Mesothelial cell of epicardium (in vitro differentiated cells): ENCODE measurements around the gene PXN. TPM values are rescaled to one million over a fixed set of nuclear protein-coding genes. Genes with fewer than 3 reads are reported as not detected.

Experiments
- DNase-seq, 2 experiments: peaks; one replicate each; pipeline ENCODE4 v3.0.0; 2021; ENCODE audit warnings: low spot score in 2 of 2; ENCODE audit not compliant: unreplicated experiment in 2 of 2
- H3K27ac Mint-ChIP-seq: 2 replicates; pipeline ENCODE4 v1.8.0; 2021; ENCODE audit warnings: mixed read lengths
- H3K27me3 Mint-ChIP-seq: 2 replicates; pipeline ENCODE4 v1.8.0; 2021; ENCODE audit warnings: low read depth, mixed read lengths
- H3K36me3 Mint-ChIP-seq: 2 replicates; pipeline ENCODE4 v1.8.0; 2021; ENCODE audit warnings: mixed read lengths
- H3K4me1 Mint-ChIP-seq: 2 replicates; pipeline ENCODE4 v1.8.0; 2021; ENCODE audit warnings: mixed read lengths
- H3K4me3 Mint-ChIP-seq: 2 replicates; pipeline ENCODE4 v1.8.0; 2021; ENCODE audit warnings: mild to moderate bottlenecking, moderate library complexity, mixed read lengths
- H3K9me3 Mint-ChIP-seq: 2 replicates; pipeline ENCODE4 v1.8.0; 2021; ENCODE audit warnings: mixed read lengths
- total RNA-seq: library from RNA; stranded (reverse); gene quantifications from 3 replicates; pipeline ENCODE4 v1.2.1, GENCODE V29; 2021
- TF ChIP-seq, protein P1 (sequence below): fragments of 200-600 bp; sonication (generic); IDR thresholded peaks from one replicate; pipeline ENCODE4 v1.5.0; 2021; ENCODE audit warnings: antibody characterized with exemption; ENCODE audit not compliant: unreplicated experiment

Gene PXN
- total RNA-seq, 1 donor from 2014 or later, result 117 TPM

DNA sequence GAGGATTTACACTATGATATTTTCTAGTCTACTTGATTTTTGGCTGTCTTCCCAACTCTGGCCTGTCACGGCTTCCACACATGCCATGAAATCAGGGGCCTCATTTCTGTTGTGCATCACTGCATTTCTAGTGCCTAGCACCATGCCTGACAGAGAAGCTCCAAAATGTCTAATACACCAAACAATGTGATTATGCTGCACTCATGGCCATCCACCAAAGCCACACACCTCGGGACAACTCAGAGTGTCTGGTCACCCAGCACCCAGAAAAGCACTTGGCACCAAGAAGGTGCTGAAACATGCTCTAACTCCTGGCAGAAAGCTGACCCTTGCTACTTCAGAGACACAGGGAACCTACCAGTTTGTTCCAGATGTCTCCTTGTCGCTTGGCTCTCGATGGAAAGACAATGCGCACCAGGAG lies 82.3 kb downstream of the PXN start:
- no peaks in the 10 kb centered on the region for H3K27me3 Mint-ChIP-seq
- H3K9me3 Mint-ChIP-seq, result no peaks in the 10 kb centered on the region
- DNase-seq, result no peak
- no peaks in the 10 kb centered on the region for H3K4me1 Mint-ChIP-seq
- H3K4me3 Mint-ChIP-seq, result no peak overlapping the region
- TF ChIP-seq, protein P1, sequence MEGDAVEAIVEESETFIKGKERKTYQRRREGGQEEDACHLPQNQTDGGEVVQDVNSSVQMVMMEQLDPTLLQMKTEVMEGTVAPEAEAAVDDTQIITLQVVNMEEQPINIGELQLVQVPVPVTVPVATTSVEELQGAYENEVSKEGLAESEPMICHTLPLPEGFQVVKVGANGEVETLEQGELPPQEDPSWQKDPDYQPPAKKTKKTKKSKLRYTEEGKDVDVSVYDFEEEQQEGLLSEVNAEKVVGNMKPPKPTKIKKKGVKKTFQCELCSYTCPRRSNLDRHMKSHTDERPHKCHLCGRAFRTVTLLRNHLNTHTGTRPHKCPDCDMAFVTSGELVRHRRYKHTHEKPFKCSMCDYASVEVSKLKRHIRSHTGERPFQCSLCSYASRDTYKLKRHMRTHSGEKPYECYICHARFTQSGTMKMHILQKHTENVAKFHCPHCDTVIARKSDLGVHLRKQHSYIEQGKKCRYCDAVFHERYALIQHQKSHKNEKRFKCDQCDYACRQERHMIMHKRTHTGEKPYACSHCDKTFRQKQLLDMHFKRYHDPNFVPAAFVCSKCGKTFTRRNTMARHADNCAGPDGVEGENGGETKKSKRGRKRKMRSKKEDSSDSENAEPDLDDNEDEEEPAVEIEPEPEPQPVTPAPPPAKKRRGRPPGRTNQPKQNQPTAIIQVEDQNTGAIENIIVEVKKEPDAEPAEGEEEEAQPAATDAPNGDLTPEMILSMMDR, result no peak
- no peak overlapping the region for H3K27ac Mint-ChIP-seq
- H3K36me3 Mint-ChIP-seq, result peaks cover 38% of the 10 kb centered on the region

DNA sequence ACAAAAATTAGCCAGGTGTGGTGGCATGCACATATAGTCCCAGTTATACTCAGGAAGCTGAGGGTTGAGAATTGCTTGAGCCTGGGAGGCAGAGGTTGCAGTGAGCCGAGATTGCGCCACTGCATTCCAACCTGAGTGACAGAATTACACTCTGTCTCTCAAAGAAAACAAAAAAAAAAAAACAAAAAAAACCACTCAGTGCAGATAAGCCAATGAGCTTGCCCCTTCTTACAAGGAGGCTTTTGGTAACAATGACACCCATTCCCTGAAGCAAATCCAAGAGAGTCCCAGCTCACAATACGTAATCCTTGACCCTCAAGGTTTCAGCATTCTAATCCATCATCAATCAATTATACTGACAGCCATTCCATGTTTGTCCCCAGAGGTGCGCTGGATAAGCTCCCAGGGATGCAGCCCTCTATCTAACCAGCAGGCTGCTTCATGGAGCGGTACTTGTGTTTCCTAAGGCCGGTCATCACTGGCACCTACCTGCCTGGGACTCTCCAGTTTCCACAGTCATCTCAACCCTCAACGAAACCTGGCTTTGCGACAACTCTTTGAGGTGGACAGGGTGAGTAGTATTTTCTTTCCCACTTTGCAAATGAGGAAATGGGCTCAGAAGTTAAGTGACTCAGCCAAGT lies 83.4 kb downstream of the PXN start:
- TF ChIP-seq, protein P1, result no peak
- no peaks in the 10 kb centered on the region for H3K4me1 Mint-ChIP-seq
- no peaks in the 10 kb centered on the region for H3K9me3 Mint-ChIP-seq
- H3K27me3 Mint-ChIP-seq, result no peaks in the 10 kb centered on the region
- no peak for DNase-seq
- no peak overlapping the region for H3K4me3 Mint-ChIP-seq
- no peak overlapping the region for H3K27ac Mint-ChIP-seq
- H3K36me3 Mint-ChIP-seq, result peaks cover 44% of the 10 kb centered on the region

DNA sequence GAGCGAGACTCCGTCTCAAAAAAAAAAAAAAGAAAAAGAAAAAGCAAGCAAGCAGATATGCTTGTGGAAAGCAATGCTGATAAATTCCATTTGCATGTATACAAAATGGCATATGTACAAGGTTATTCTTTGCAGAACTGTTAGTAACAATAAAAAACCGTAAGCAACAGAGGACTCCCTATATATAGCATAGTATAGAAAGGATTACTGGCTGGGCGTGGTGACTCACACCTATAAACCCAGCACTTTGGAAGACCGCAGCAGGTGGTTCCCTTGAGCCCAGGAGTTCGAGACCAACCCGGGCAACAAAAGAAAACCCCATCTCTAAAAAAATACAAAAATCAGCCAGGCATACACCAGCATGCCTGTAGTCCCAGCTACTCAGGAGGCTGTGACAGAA lies 84.6 kb downstream of the PXN start:
- TF ChIP-seq, protein P1, result no peak
- no peaks in the 10 kb centered on the region for H3K27me3 Mint-ChIP-seq
- H3K27ac Mint-ChIP-seq, result no peak overlapping the region
- H3K36me3 Mint-ChIP-seq, result peaks cover 38% of the 10 kb centered on the region
- no peaks in the 10 kb centered on the region for H3K9me3 Mint-ChIP-seq
- H3K4me1 Mint-ChIP-seq, result no peaks in the 10 kb centered on the region
- no peak for DNase-seq
- H3K4me3 Mint-ChIP-seq, result no peak overlapping the region

DNA sequence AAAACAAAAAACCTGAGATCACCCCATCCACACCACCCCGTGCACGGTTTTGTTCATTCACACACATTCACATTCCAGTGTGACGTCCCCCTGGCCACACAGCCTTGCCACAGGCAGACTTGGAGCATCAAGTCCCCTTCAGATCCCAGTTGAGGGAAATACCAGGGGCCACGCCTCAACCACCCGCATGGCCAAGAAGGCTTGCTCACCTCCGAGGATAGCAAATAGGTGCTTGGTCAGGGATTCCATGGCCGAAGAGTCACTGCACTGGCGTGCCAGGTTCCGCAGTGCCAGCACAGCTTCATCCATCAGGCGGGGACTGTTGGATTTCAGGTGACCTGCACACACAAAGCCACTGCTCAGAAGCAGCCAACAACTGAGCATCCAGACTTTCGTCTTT lies 90.0 kb downstream of the PXN start:
- Mint-ChIP-seq H3K4me1 (no peaks in the 10 kb centered on the region), H3K4me3 (no peak overlapping the region), H3K27me3 (no peaks in the 10 kb centered on the region), H3K9me3 (no peaks in the 10 kb centered on the region), H3K27ac (no peak overlapping the region), H3K36me3 (peaks cover 49% of the 10 kb centered on the region)
- DNase-seq, result no peak
- TF ChIP-seq, protein P1, result no peak

DNA sequence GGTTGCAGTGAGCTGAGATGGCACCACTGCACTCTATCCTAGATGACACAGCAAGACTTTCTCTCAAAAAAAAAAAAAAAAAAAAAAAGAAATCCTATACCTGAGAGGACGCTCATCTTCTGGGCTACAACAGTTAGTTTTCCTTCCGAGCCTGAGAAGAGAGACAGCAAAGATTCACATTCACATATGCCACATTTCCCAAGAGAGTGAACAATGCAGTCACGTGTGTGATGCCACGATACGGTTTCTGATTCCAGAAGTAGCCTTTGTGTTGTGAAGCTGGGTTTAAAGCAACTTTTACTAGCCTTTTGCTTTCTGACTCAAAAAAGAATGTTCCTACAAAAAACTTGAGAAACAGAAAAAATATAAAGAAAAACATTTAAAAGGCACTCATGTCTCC lies 90.5 kb downstream of the PXN start:
- TF ChIP-seq, protein P1, result no peak
- Mint-ChIP-seq H3K9me3 (no peaks in the 10 kb centered on the region), H3K27me3 (no peaks in the 10 kb centered on the region), H3K4me3 (no peak overlapping the region), H3K4me1 (no peaks in the 10 kb centered on the region), H3K27ac (no peak overlapping the region), H3K36me3 (peaks cover 50% of the 10 kb centered on the region)
- no peak for DNase-seq

DNA sequence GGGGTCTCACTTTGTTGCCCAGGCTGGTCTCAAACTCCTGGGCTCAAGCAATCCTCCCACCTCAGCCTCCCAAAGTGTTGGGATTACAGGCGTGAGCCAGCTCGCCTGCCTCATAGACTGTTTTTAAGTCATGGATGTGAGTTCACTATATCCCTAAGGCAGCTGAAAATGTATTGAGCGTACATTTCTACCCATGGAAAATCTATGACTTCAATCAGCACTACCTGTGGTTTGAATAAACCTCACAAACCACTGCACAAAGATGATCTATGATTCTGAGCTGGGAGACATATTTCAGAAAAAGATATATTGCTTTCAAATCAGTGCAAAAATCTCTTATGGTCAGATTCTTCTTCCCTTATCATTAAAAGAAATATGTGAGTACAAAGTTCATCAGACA lies 93.5 kb downstream of the PXN start:
- TF ChIP-seq, protein P1, result no peak
- no peak overlapping the region for H3K4me3 Mint-ChIP-seq
- H3K9me3 Mint-ChIP-seq, result no peaks in the 10 kb centered on the region
- no peak for DNase-seq
- no peaks in the 10 kb centered on the region for H3K27me3 Mint-ChIP-seq
- no peaks in the 10 kb centered on the region for H3K4me1 Mint-ChIP-seq
- H3K36me3 Mint-ChIP-seq, result peaks cover 42% of the 10 kb centered on the region
- no peak overlapping the region for H3K27ac Mint-ChIP-seq
